Measurements from ENCODE around the gene FCRLA.
"Not testable (repeated sequence)": the region's sequence is repeated elsewhere in the genome, so short reads cannot be mapped to it uniquely, and the experiment has no call there.

DNA sequence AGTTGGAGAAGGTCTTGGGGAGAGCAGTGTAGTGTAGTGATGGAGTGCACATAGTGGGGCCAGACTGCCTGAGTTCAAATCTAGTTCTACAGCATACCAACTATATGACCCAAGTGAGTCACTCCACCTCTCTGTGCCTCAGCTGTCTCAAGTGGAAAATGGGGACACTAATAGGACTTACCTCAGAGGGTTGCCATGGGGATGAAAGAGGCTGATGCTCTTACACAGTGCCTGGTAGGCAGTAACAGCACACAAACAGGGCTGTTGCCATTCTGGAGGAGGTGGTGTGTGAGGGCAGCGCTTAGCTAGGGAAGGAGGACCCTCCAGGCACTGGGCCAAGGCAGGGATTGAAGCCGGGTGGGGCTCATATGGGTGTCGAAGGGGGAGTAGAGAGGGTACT lies 32.6 kb upstream of the FCRLA start:
- TF ChIP-seq, protein P1, sequence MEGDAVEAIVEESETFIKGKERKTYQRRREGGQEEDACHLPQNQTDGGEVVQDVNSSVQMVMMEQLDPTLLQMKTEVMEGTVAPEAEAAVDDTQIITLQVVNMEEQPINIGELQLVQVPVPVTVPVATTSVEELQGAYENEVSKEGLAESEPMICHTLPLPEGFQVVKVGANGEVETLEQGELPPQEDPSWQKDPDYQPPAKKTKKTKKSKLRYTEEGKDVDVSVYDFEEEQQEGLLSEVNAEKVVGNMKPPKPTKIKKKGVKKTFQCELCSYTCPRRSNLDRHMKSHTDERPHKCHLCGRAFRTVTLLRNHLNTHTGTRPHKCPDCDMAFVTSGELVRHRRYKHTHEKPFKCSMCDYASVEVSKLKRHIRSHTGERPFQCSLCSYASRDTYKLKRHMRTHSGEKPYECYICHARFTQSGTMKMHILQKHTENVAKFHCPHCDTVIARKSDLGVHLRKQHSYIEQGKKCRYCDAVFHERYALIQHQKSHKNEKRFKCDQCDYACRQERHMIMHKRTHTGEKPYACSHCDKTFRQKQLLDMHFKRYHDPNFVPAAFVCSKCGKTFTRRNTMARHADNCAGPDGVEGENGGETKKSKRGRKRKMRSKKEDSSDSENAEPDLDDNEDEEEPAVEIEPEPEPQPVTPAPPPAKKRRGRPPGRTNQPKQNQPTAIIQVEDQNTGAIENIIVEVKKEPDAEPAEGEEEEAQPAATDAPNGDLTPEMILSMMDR (IDR thresholded peaks at IDR 0.05; ENCODE audit: insufficient read depth, low read length, poor library complexity, severe bottlenecking) = not testable (repeated sequence)
- TF ChIP-seq EZH2phosphoT487 (conservative IDR thresholded peaks at IDR 0.05; ENCODE audit: low read length) = not testable (repeated sequence)
